H9 (cell line): ENCODE results near the gene TAGLN3. TPM values are rescaled to one million over a fixed set of nuclear protein-coding genes. Genes with fewer than 3 reads are reported as not detected.

Experiments
- DNase-seq: peaks from one replicate; pipeline ENCODE4 v3.0.0-alpha.2; 2017
- H2AFZ ChIP-seq: one replicate; pipeline ENCODE4 v1.6.1; 2013; ENCODE audit warnings: mild to moderate bottlenecking, low read length, control low read depth, moderate library complexity
- H2AK5ac ChIP-seq: 2 replicates; pipeline ENCODE4 v1.6.1; 2013; ENCODE audit warnings: low read length, control low read depth, mixed read lengths; ENCODE audit not compliant: insufficient read length
- H2BK120ac ChIP-seq: one replicate; pipeline ENCODE4 v1.6.1; 2013; ENCODE audit warnings: low read depth, mild to moderate bottlenecking, low read length, control low read depth, inconsistent platforms; ENCODE audit not compliant: poor library complexity, severe bottlenecking
- H2BK12ac ChIP-seq: 2 replicates; pipeline ENCODE4 v1.6.1; 2013; ENCODE audit warnings: low read length, control low read depth, mixed read lengths, low read depth; ENCODE audit not compliant: insufficient read length
- H2BK15ac ChIP-seq: 2 replicates; pipeline ENCODE4 v1.6.1; 2013; ENCODE audit warnings: low read depth, low read length, control low read depth
- H2BK20ac ChIP-seq: one replicate; pipeline ENCODE4 v1.6.1; 2013; ENCODE audit warnings: low read depth, mild to moderate bottlenecking, low read length, control low read depth, inconsistent platforms; ENCODE audit not compliant: poor library complexity, severe bottlenecking
- H2BK5ac ChIP-seq: 2 replicates; pipeline ENCODE4 v1.6.1; 2013; ENCODE audit warnings: low read length, control low read depth, mixed read lengths; ENCODE audit not compliant: insufficient read length
- H3K14ac ChIP-seq: 2 replicates; pipeline ENCODE4 v1.6.1; 2013; ENCODE audit warnings: low read length, control low read depth; ENCODE audit not compliant: insufficient read depth
- H3K18ac ChIP-seq: 2 replicates; pipeline ENCODE4 v1.6.1; 2013; ENCODE audit warnings: low read depth, mild to moderate bottlenecking, mixed read lengths, low read length, control low read depth; ENCODE audit not compliant: insufficient read length
- H3K23ac ChIP-seq: 2 replicates; pipeline ENCODE4 v1.6.1; 2013; ENCODE audit warnings: low read length, control low read depth, mixed read lengths, low read depth; ENCODE audit not compliant: insufficient read length
- H3K23me2 ChIP-seq: 2 replicates; pipeline ENCODE4 v1.6.1; 2013; ENCODE audit warnings: low read depth, mild to moderate bottlenecking, mixed read lengths, low read length, control low read depth; ENCODE audit not compliant: insufficient read length, poor library complexity, severe bottlenecking
- H3K27ac ChIP-seq: 2 replicates; pipeline ENCODE4 v1.5.1; 2013; ENCODE audit warnings: low read length, control low read depth, mixed read lengths, low read depth; ENCODE audit not compliant: insufficient read length
- H3K27me3 ChIP-seq: 2 replicates; pipeline ENCODE4 v1.6.1; 2013; ENCODE audit warnings: low read length, control low read depth, inconsistent platforms; ENCODE audit not compliant: insufficient read depth
- H3K4ac ChIP-seq: 2 replicates; pipeline ENCODE4 v1.6.1; 2013; ENCODE audit warnings: low read depth, mild to moderate bottlenecking, control low read depth, inconsistent platforms, low read length, moderate library complexity
- H3K4me1 ChIP-seq: 2 replicates; pipeline ENCODE4 v1.6.1; 2013; ENCODE audit warnings: low read length, control low read depth, inconsistent platforms; ENCODE audit not compliant: insufficient read depth
- H3K4me2 ChIP-seq: 2 replicates; pipeline ENCODE4 v1.6.1; 2013; ENCODE audit warnings: low read length, control low read depth, mixed read lengths; ENCODE audit not compliant: insufficient read length, insufficient read depth
- H3K56ac ChIP-seq: 2 replicates; pipeline ENCODE4 v1.6.1; 2013; ENCODE audit warnings: low read depth, mild to moderate bottlenecking, mixed read lengths, low read length, control low read depth; ENCODE audit not compliant: insufficient read length
- H3K79me1 ChIP-seq: 2 replicates; pipeline ENCODE4 v1.6.1; 2013; ENCODE audit warnings: low read depth, mild to moderate bottlenecking, moderate library complexity, low read length, control low read depth, inconsistent platforms; ENCODE audit not compliant: insufficient read depth, poor library complexity, severe bottlenecking
- H3K79me2 ChIP-seq: 2 replicates; pipeline ENCODE4 v1.6.1; 2013; ENCODE audit warnings: low read length, control low read depth, inconsistent platforms; ENCODE audit not compliant: insufficient read depth
- H3K9ac ChIP-seq: 2 replicates; pipeline ENCODE4 v1.6.1; 2013; ENCODE audit warnings: low read length, control low read depth, mixed read lengths; ENCODE audit not compliant: insufficient read length; ENCODE audit errors: extremely low read depth
- H3K9me3 ChIP-seq: one replicate; pipeline ENCODE4 v1.6.1; 2013; ENCODE audit warnings: low read depth, low read length, inconsistent platforms; ENCODE audit not compliant: control insufficient read depth
- H3T11ph ChIP-seq: one replicate; pipeline ENCODE4 v1.6.1; 2013; ENCODE audit warnings: mild to moderate bottlenecking, low read length, control low read depth, inconsistent platforms
- H4K20me1 ChIP-seq: one replicate; pipeline ENCODE4 v1.6.1; 2013; ENCODE audit not compliant: control insufficient read depth, insufficient read length, insufficient read depth
- H4K5ac ChIP-seq: 2 replicates; pipeline ENCODE4 v1.6.1; 2013; ENCODE audit warnings: low read depth, mild to moderate bottlenecking, mixed read lengths, low read length, control low read depth; ENCODE audit not compliant: insufficient read length
- H4K8ac ChIP-seq: replicated peaks from 2 replicates; pipeline ENCODE4 v1.6.1; 2013; ENCODE audit warnings: low read length, control low read depth, mixed read lengths, low read depth; ENCODE audit not compliant: insufficient read length
- H4K91ac ChIP-seq: 2 replicates; pipeline ENCODE4 v1.6.1; 2013; ENCODE audit warnings: low read depth, mild to moderate bottlenecking, moderate library complexity, mixed read lengths, low read length, control low read depth; ENCODE audit not compliant: insufficient read length
- H3K27ac Mint-ChIP-seq, 3 experiments: 2 replicates in 2 of 3; 3 replicates in 1 of 3; pipeline ENCODE4 v1.8.0; 2020 to 2021; ENCODE audit warnings: mixed read lengths in 3 of 3, mild to moderate bottlenecking in 1 of 3, moderate library complexity in 1 of 3
- H3K27me3 Mint-ChIP-seq: 2 replicates; pipeline ENCODE4 v1.8.0; 2021; ENCODE audit warnings: low read depth, mild to moderate bottlenecking, moderate library complexity, mixed read lengths
- H3K36me3 Mint-ChIP-seq, 3 experiments: 2 replicates in 2 of 3; 3 replicates in 1 of 3; pipeline ENCODE4 v1.8.0; 2020 to 2021; ENCODE audit warnings: low read depth in 3 of 3, mixed read lengths in 3 of 3; ENCODE audit not compliant: insufficient read depth in 1 of 3
- H3K4me1 Mint-ChIP-seq, 2 experiments: 2 replicates each; pipeline ENCODE4 v1.8.0; 2020; ENCODE audit warnings: mixed read lengths in 2 of 2
- H3K4me3 Mint-ChIP-seq, 2 experiments: 2 replicates in 1 of 2; 3 replicates in 1 of 2; pipeline ENCODE4 v1.8.0; 2020 to 2021; ENCODE audit warnings: mild to moderate bottlenecking in 2 of 2, mixed read lengths in 2 of 2, moderate library complexity in 1 of 2
- H3K9me3 Mint-ChIP-seq, 2 experiments: 2 replicates in 1 of 2; 3 replicates in 1 of 2; pipeline ENCODE4 v1.8.0; 2020; ENCODE audit warnings: mild to moderate bottlenecking in 2 of 2, mixed read lengths in 2 of 2, moderate library complexity in 1 of 2
- CTCF ChIP-seq: fragments of 200-600 bp; sonication (generic); conservative IDR thresholded peaks from 3 replicates; pipeline ENCODE4 v1.8.0; 2021; ENCODE audit warnings: antibody characterized with exemption, mild to moderate bottlenecking
- WGBS: extraction: QIAGEN DNeasy Blood & Tissue Kit; methylation state at CpG from one replicate; pipeline ENCODE4 v1.1.7; 2013; ENCODE audit warnings: missing lambda C conversion rate, low lambda C conversion rate, mixed read lengths; ENCODE audit not compliant: insufficient read length; ENCODE audit errors: extremely low coverage; 5-methylcytosine and 5-hydroxymethylcytosine counted together
- total RNA-seq: library from RNA; stranded (reverse); gene quantifications from 2 replicates; pipeline ENCODE4 v1.2.1, GENCODE V29; 2021

TAGLN3 gene
- total RNA-seq, 1 experiment from 2014 or later = 6.4 TPM

GRCh38 chr3:112030901-112031300, 32.2 kb downstream of the TAGLN3 start:
- H3K14ac ChIP-seq = no peak overlapping the region
- H2AK5ac ChIP-seq = no peak overlapping the region
- no peaks in the 10 kb centered on the region for H4K20me1 ChIP-seq
- Mint-ChIP-seq H3K36me3 (peaks cover 4 to 9% (median 9%) of the 10 kb centered on the region in 3 experiments; a peak in 6 of 7 replicates), H3K4me3 (no peak overlapping the region), H3K9me3 (peaks cover 13 to 17% of the 10 kb centered on the region in 2 experiments), H3K27me3 (no peaks in the 10 kb centered on the region), H3K4me1 (peaks cover 5 to 7% of the 10 kb centered on the region in 2 experiments; a peak in 3 of 4 replicates), H3K27ac (no peak overlapping the region)
- no peaks in the 10 kb centered on the region for H3K79me1 ChIP-seq
- H2AFZ ChIP-seq = no peak overlapping the region
- H3K4me2 ChIP-seq = no peak overlapping the region
- no peak overlapping the region for H3K18ac ChIP-seq
- WGBS = no CpG with 5 or more reads among the region's 5 CpGs
- H3T11ph ChIP-seq = no peak overlapping the region
- no peak overlapping the region for H3K23ac ChIP-seq
- no peaks in the 10 kb centered on the region for H3K4me1 ChIP-seq
- H4K8ac ChIP-seq = no peak overlapping the region
- H3K79me2 ChIP-seq = no peaks in the 10 kb centered on the region
- H2BK20ac ChIP-seq = no peak overlapping the region
- DNase-seq = no peak
- H2BK12ac ChIP-seq = no peak overlapping the region
- H4K5ac ChIP-seq = no peak overlapping the region
- no peak overlapping the region for H3K27ac ChIP-seq
- no peak overlapping the region for H3K4ac ChIP-seq
- no peak overlapping the region for H2BK120ac ChIP-seq
- no peak overlapping the region for H3K56ac ChIP-seq
- no peak for TF ChIP-seq CTCF
- H3K23me2 ChIP-seq = no peaks in the 10 kb centered on the region
- H3K9me3 ChIP-seq = no peaks in the 10 kb centered on the region
- H3K9ac ChIP-seq = no peak overlapping the region
- no peaks in the 10 kb centered on the region; the same call in 1 of the 2 replicates for H3K27me3 ChIP-seq
- no peak overlapping the region for H4K91ac ChIP-seq
- H2BK5ac ChIP-seq = no peak overlapping the region
- H2BK15ac ChIP-seq = no peak overlapping the region
